Measurements from ENCODE around the gene DOCK2. TPM values are rescaled to one million over a fixed set of nuclear protein-coding genes. Genes with fewer than 3 reads are reported as not detected.

DOCK2 gene
- total RNA-seq, 5 donors from 2014 or later (not counting 1 experiment from before 2014, with no cell fraction given) = 168 to 303 (median 197) TPM

- POLR2A ChIA-PET = no interaction called here
Observed at GRCh38 chr5:169756071-169756765, 119.1 kb downstream of the DOCK2 start.

GRCh38 chr5:169757016-169757415, 119.9 kb downstream of the DOCK2 start:
- H3K27ac ChIP-seq (ENCODE audit: low read length) = no peak overlapping the region
- ChIA-PET POLR2A (no interaction called here), CTCF (no interaction called here)
- peaks cover 3 to 65% of the 10 kb centered on the region in 2 donors for H3K36me3 ChIP-seq (ENCODE audit: control insufficient read depth in 2 of 2, extremely low read depth in 1 of 2, insufficient read depth in 1 of 2, low read length in 1 of 2)
- H3K4me1 ChIP-seq (ENCODE audit: control insufficient read depth in 1 of 2, extremely low read depth in 1 of 2, insufficient read depth in 2 of 2, low read length in 2 of 2) = no peaks in the 10 kb centered on the region
- H3K27me3 ChIP-seq (replicated peaks in 1 of 2; ENCODE audit: control insufficient read depth in 2 of 2, extremely low read depth in 1 of 2, insufficient read depth in 2 of 2, low read length in 1 of 2) = no peaks in the 10 kb centered on the region
- H3K4me1 Mint-ChIP-seq = no peaks in the 10 kb centered on the region
- H3K9me3 ChIP-seq = no peaks in the 10 kb centered on the region
- no peak overlapping the region for H3K4me3 ChIP-seq (ENCODE audit: control insufficient read depth in 1 of 2, extremely low read depth in 1 of 2, low read length in 1 of 2)
- WGBS (ENCODE audit: insufficient coverage) = no CpG with 5 or more reads among the region's 1 CpG
- no peaks in the 10 kb centered on the region for H3K27me3 Mint-ChIP-seq
- ATAC-seq (replicated peaks in 1 of 4) (no peak), DNase-seq (no peak)
- H3K36me3 Mint-ChIP-seq = peaks cover 58% of the 10 kb centered on the region
- no peaks in the 10 kb centered on the region for H3K9me3 Mint-ChIP-seq
- H3K4me3 Mint-ChIP-seq = no peak overlapping the region
- H3K27ac Mint-ChIP-seq = no peak overlapping the region

More at GRCh38 chr5:169756071-169756765, 119.1 kb downstream of the DOCK2 start:
- 97% methylated on average over 7 of the region's 10 CpGs for WGBS (ENCODE audit: insufficient coverage)
- Mint-ChIP-seq H3K9me3 (no peaks in the 10 kb centered on the region), H3K4me1 (no peaks in the 10 kb centered on the region), H3K4me3 (no peak overlapping the region), H3K36me3 (peaks cover 59% of the 10 kb centered on the region), H3K27ac (no peak overlapping the region), H3K27me3 (no peaks in the 10 kb centered on the region)
- CTCF ChIA-PET = no interaction called here
- no peak overlapping the region for H3K4me3 ChIP-seq (ENCODE audit: control insufficient read depth in 1 of 2, extremely low read depth in 1 of 2, low read length in 1 of 2)
- peaks cover 3 to 67% of the 10 kb centered on the region in 2 donors for H3K36me3 ChIP-seq (ENCODE audit: control insufficient read depth in 2 of 2, extremely low read depth in 1 of 2, insufficient read depth in 1 of 2, low read length in 1 of 2)
- no peak overlapping the region for H3K27ac ChIP-seq (ENCODE audit: low read length)
- DNase-seq (no peak), ATAC-seq (replicated peaks in 1 of 4) (no peak)
- no peaks in the 10 kb centered on the region for H3K27me3 ChIP-seq (replicated peaks in 1 of 2; ENCODE audit: control insufficient read depth in 2 of 2, extremely low read depth in 1 of 2, insufficient read depth in 2 of 2, low read length in 1 of 2)
- H3K4me1 ChIP-seq (ENCODE audit: control insufficient read depth in 1 of 2, extremely low read depth in 1 of 2, insufficient read depth in 2 of 2, low read length in 2 of 2) = no peaks in the 10 kb centered on the region
- no peaks in the 10 kb centered on the region for H3K9me3 ChIP-seq

DNA sequence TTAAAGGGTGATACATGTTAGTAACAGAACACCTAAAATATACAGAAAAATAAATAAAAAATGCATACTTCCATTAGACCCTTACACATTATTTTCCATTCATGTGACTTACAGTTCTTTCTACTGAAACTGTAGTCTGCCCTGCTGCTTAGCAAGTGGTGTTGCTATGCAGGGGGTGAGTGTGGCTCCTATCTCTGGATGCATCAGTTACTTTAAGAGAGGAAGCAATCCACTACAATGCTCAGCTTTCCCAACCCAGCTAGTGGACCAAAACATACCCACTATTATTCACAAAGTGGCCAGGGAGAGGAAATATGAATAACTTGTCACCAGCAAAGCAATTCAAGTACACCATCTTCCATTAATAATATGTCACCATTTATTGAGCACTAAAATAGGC, 121.8 kb downstream of the DOCK2 start:
- Mint-ChIP-seq H3K4me3 (no peak overlapping the region), H3K27me3 (no peaks in the 10 kb centered on the region), H3K9me3 (no peaks in the 10 kb centered on the region), H3K36me3 (peaks cover 70% of the 10 kb centered on the region), H3K27ac (no peak overlapping the region), H3K4me1 (no peaks in the 10 kb centered on the region)
- CTCF ChIA-PET = no interaction called here
- H3K9me3 ChIP-seq = no peaks in the 10 kb centered on the region
- H3K27me3 ChIP-seq (replicated peaks in 1 of 2; ENCODE audit: control insufficient read depth in 2 of 2, extremely low read depth in 1 of 2, insufficient read depth in 2 of 2, low read length in 1 of 2) = no peaks in the 10 kb centered on the region
- DNase-seq (no peak), ATAC-seq (replicated peaks in 1 of 4) (no peak)
- H3K36me3 ChIP-seq (ENCODE audit: control insufficient read depth in 2 of 2, extremely low read depth in 1 of 2, insufficient read depth in 1 of 2, low read length in 1 of 2) = peaks cover 8 to 67% of the 10 kb centered on the region in 2 donors
- H3K27ac ChIP-seq (ENCODE audit: low read length) = no peak overlapping the region
- H3K4me1 ChIP-seq (ENCODE audit: control insufficient read depth in 1 of 2, extremely low read depth in 1 of 2, insufficient read depth in 2 of 2, low read length in 2 of 2) = no peaks in the 10 kb centered on the region
- POLR2A ChIA-PET = no interaction called here
- no peak overlapping the region for H3K4me3 ChIP-seq (ENCODE audit: control insufficient read depth in 1 of 2, extremely low read depth in 1 of 2, low read length in 1 of 2)

DNA sequence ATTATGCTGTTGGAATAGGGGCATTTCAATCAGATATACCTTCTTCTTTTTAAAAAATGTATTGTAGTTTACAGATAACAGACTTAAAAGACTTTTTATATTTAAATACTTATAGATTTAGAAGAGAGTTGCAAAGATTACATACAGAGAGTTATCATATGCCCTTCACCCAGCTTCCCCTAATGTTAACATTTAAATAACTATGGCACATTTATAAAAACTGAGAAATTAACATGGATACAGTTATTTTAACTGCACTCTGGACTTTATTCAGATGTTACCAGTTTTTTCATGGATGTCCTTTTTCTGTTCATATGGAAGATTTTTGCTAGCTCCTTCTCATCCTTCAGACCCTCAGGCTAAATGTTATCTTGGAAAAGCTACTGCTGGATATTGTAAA, 123.2 kb downstream of the DOCK2 start:
- Mint-ChIP-seq H3K36me3 (peaks cover 77% of the 10 kb centered on the region), H3K9me3 (no peaks in the 10 kb centered on the region), H3K27ac (no peak overlapping the region), H3K27me3 (no peaks in the 10 kb centered on the region), H3K4me3 (no peak overlapping the region), H3K4me1 (no peaks in the 10 kb centered on the region)
- Histone ChIP-seq H3K36me3 (ENCODE audit: control insufficient read depth in 2 of 2, extremely low read depth in 1 of 2, insufficient read depth in 1 of 2, low read length in 1 of 2) (peaks cover 7 to 71% of the 10 kb centered on the region in 2 donors), H3K27ac (ENCODE audit: low read length) (no peak overlapping the region), H3K4me1 (ENCODE audit: control insufficient read depth in 1 of 2, extremely low read depth in 1 of 2, insufficient read depth in 2 of 2, low read length in 2 of 2) (no peaks in the 10 kb centered on the region), H3K9me3 (no peaks in the 10 kb centered on the region), H3K4me3 (ENCODE audit: control insufficient read depth in 1 of 2, extremely low read depth in 1 of 2, low read length in 1 of 2) (no peak overlapping the region), H3K27me3 (replicated peaks in 1 of 2; ENCODE audit: control insufficient read depth in 2 of 2, extremely low read depth in 1 of 2, insufficient read depth in 2 of 2, low read length in 1 of 2) (no peaks in the 10 kb centered on the region)
- ChIA-PET POLR2A (no interaction called here), CTCF (no interaction called here)
- DNase-seq (no peak), ATAC-seq (replicated peaks in 1 of 4) (no peak)

GRCh38 chr5:169762338-169763095, 125.4 kb downstream of the DOCK2 start:
- no peak overlapping the region for H3K27ac ChIP-seq (ENCODE audit: low read length)
- Mint-ChIP-seq H3K9me3 (no peaks in the 10 kb centered on the region), H3K27me3 (no peaks in the 10 kb centered on the region), H3K36me3 (peaks cover 86% of the 10 kb centered on the region), H3K4me1 (peaks cover 0 to 5% (median 5%) of the 10 kb centered on the region in 3 donors), H3K4me3 (no peak overlapping the region), H3K27ac (no peak overlapping the region)
- ATAC-seq (replicated peaks in 1 of 4) (no peak), DNase-seq (no peak)
- H3K9me3 ChIP-seq = no peaks in the 10 kb centered on the region
- ChIA-PET CTCF (no interaction called here), POLR2A (no interaction called here)
- no peaks in the 10 kb centered on the region for H3K27me3 ChIP-seq (replicated peaks in 1 of 2; ENCODE audit: control insufficient read depth in 2 of 2, extremely low read depth in 1 of 2, insufficient read depth in 2 of 2, low read length in 1 of 2)
- WGBS (ENCODE audit: insufficient coverage) = no CpG with 5 or more reads among the region's 2 CpGs
- H3K36me3 ChIP-seq (ENCODE audit: control insufficient read depth in 2 of 2, extremely low read depth in 1 of 2, insufficient read depth in 1 of 2, low read length in 1 of 2) = peaks cover 7 to 69% of the 10 kb centered on the region in 2 donors
- no peaks in the 10 kb centered on the region for H3K4me1 ChIP-seq (ENCODE audit: control insufficient read depth in 1 of 2, extremely low read depth in 1 of 2, insufficient read depth in 2 of 2, low read length in 2 of 2)
- H3K4me3 ChIP-seq (ENCODE audit: control insufficient read depth in 1 of 2, extremely low read depth in 1 of 2, low read length in 1 of 2) = no peak overlapping the region

DNA sequence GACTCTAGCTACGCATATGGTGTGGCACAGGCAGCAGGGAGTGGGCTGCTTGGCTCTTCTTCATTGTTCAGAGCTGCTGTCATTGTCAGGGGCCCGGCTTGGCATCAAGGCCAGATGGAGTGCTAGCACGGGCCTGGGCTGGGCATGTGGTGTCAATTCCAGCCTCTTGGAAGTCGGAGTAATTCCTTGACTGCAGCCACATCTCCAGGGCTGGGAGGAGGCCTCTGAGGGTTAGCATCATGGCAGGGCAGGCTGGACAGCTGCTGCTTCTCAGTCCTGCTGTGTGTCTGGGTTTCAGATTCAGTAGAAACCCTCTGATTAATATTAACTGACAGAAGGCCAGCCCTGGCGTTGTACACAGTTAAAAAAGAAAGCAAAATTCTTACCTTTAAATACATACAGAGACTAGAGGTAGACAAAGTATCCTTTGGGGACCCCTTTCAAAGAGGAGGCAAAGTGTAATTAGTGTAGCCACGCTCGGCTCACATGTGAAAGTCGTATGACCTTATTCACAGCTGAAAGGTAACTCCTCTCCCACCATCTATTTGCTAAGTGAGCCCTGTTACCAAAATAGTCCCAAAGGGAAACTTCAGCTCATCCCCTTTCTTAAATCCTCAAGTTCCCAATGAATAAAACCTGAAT, 126.4 kb downstream of the DOCK2 start:
- no peak overlapping the region for H3K4me3 Mint-ChIP-seq
- H3K36me3 Mint-ChIP-seq = peaks cover 87% of the 10 kb centered on the region
- H3K4me1 Mint-ChIP-seq = peaks cover 0 to 6% (median 5%) of the 10 kb centered on the region in 3 donors
- no peak overlapping the region for H3K27ac ChIP-seq (ENCODE audit: low read length)
- H3K4me3 ChIP-seq (ENCODE audit: control insufficient read depth in 1 of 2, extremely low read depth in 1 of 2, low read length in 1 of 2) = no peak overlapping the region
- ATAC-seq (replicated peaks in 1 of 4) (no peak), DNase-seq (no peak)
- CTCF ChIA-PET = no interaction called here
- no peaks in the 10 kb centered on the region for H3K27me3 Mint-ChIP-seq
- no peaks in the 10 kb centered on the region for H3K9me3 ChIP-seq
- H3K4me1 ChIP-seq (ENCODE audit: control insufficient read depth in 1 of 2, extremely low read depth in 1 of 2, insufficient read depth in 2 of 2, low read length in 2 of 2) = no peaks in the 10 kb centered on the region
- WGBS (ENCODE audit: insufficient coverage) = 100% methylated on average over 5 of the region's 8 CpGs
- H3K9me3 Mint-ChIP-seq = no peaks in the 10 kb centered on the region
- H3K27me3 ChIP-seq (replicated peaks in 1 of 2; ENCODE audit: control insufficient read depth in 2 of 2, extremely low read depth in 1 of 2, insufficient read depth in 2 of 2, low read length in 1 of 2) = no peaks in the 10 kb centered on the region
- no peak overlapping the region for H3K27ac Mint-ChIP-seq
- H3K36me3 ChIP-seq (ENCODE audit: control insufficient read depth in 2 of 2, extremely low read depth in 1 of 2, insufficient read depth in 1 of 2, low read length in 1 of 2) = peaks cover 10 to 69% of the 10 kb centered on the region in 2 donors
- POLR2A ChIA-PET = no interaction called here
